Cerebellar cortex (tissue), 1 donor: ENCODE data around the gene ALKAL2.

Experiments used
- DNase-seq: peaks from one replicate; pipeline ENCODE4 v3.0.0-alpha.2; 2015; ENCODE audit warnings: low spot score

Gene ALKAL2

GRCh38 chr2:270861-271260, 17.0 kb downstream of the ALKAL2 start:
- no peak for DNase-seq

GRCh38 chr2:269356-270030, 18.4 kb downstream of the ALKAL2 start:
- no peak for DNase-seq

GRCh38 chr2:268323-268722, 19.6 kb downstream of the ALKAL2 start:
- DNase-seq: no peak

GRCh38 chr2:264493-265468, 23.1 kb downstream of the ALKAL2 start, which contains the start of gene ACP1:
ACP1 (plus strand) TSS chr2:264947; CDS start chr2:264965, 18 bp downstream.
- peak; percentile 89 for DNase-seq

GRCh38 chr2:263774-264492, 24.0 kb downstream of the ALKAL2 start, which contains the start of gene SH3YL1:
SH3YL1 (minus strand) TSS chr2:264032; CDS start chr2:263984, 48 bp downstream.
- DNase-seq: no peak

- no peak for DNase-seq
Measured at GRCh38 chr2:263022-263738, 24.7 kb downstream of the ALKAL2 start.

GRCh38 chr2:262117-262516, 25.8 kb downstream of the ALKAL2 start:
- DNase-seq: no peak

GRCh38 chr2:260507-261161, 27.3 kb downstream of the ALKAL2 start:
- DNase-seq: no peak

- no peak for DNase-seq
Measured at GRCh38 chr2:259789-260331, 28.0 kb downstream of the ALKAL2 start.

GRCh38 chr2:258933-259332, 29.0 kb downstream of the ALKAL2 start:
- DNase-seq: no peak

GRCh38 chr2:257842-258241, 30.0 kb downstream of the ALKAL2 start:
- no peak for DNase-seq

- no peak for DNase-seq
Measured at GRCh38 chr2:257429-257828, 30.5 kb downstream of the ALKAL2 start.

GRCh38 chr2:256094-256493, 31.8 kb downstream of the ALKAL2 start:
- no peak for DNase-seq

GRCh38 chr2:255195-255594, 32.7 kb downstream of the ALKAL2 start:
- DNase-seq: no peak

- no peak for DNase-seq
Measured at GRCh38 chr2:254241-254640, 33.6 kb downstream of the ALKAL2 start.

- DNase-seq: no peak
Measured at GRCh38 chr2:253202-253638, 34.7 kb downstream of the ALKAL2 start.

- no peak for DNase-seq
Measured at GRCh38 chr2:252001-252602, 35.8 kb downstream of the ALKAL2 start.

- no peak for DNase-seq
Measured at GRCh38 chr2:249538-250042, 38.3 kb downstream of the ALKAL2 start.

GRCh38 chr2:248724-249123, 39.2 kb downstream of the ALKAL2 start:
- no peak for DNase-seq

- DNase-seq: peak; percentile 44
Measured at GRCh38 chr2:246489-247144, 41.3 kb downstream of the ALKAL2 start.
